Adrenal gland (tissue), 5 donors: ENCODE results near the gene RIMBP2.

ENCODE experiments used
- CTCF ChIP-seq, 6 experiments: fragments of 450-650 bp in 4 of 6; fragments of 200-600 bp in 2 of 6; sonication (generic) in 1 of 6; IDR thresholded peaks; 1 replicate in 5 of 6; 2 replicates in 1 of 6; pipeline versions ENCODE4 v1.5.1 to v1.8.0; 2016 to 2021; ENCODE audit warnings: antibody characterized with exemption in 6 of 6, mild to moderate bottlenecking in 2 of 6, moderate library complexity in 1 of 6
- POLR2A ChIP-seq, 2 donors: fragments of 450-650 bp; IDR thresholded peaks; one replicate each; pipeline ENCODE4 v1.6.1; 2017; ENCODE audit warnings: antibody characterized with exemption in 2 of 2, mild to moderate bottlenecking in 2 of 2, moderate library complexity in 1 of 2
- donor health status: DM: no; HTN: no; CAD: no.

GRCh38 chr12:130583317-130583716 is 132.8 kb downstream of the RIMBP2 start:
- TF ChIP-seq CTCF (IDR thresholded peaks at IDR 0.05): no peak
- TF ChIP-seq POLR2A (IDR thresholded peaks at IDR 0.05): no peak
